Keratinocyte (primary cell): ENCODE data around the gene AASDHPPT. TPM values are rescaled to one million over a fixed set of nuclear protein-coding genes. Genes with fewer than 3 reads are reported as not detected.

Experiments
- DNase-seq: peaks from one replicate; pipeline ENCODE4 v3.0.0-alpha.2; 2011; ENCODE audit warnings: low read depth, missing footprints, low spot score
- FAIRE-seq: peaks from 2 replicates; lab custom pipeline; 2011; peaks lifted over from hg19 to GRCh38; lab: Jason Lieb, UNC
- H2AFZ ChIP-seq: 2 replicates; pipeline ENCODE4 v1.6.0; 2012; ENCODE audit warnings: low read length, control low read depth, inconsistent platforms; ENCODE audit not compliant: control insufficient read depth
- H3K27ac ChIP-seq: 2 replicates; pipeline ENCODE4 v1.5.1; 2011; ENCODE audit warnings: low read length; ENCODE audit not compliant: control insufficient read depth, insufficient read depth
- H3K27me3 ChIP-seq: 3 replicates; pipeline ENCODE4 v1.6.0; 2011; ENCODE audit warnings: low read length; ENCODE audit not compliant: control insufficient read depth, insufficient read depth; ENCODE audit errors: extremely low read depth
- H3K36me3 ChIP-seq, 2 experiments: 2 replicates in 1 of 2; 3 replicates in 1 of 2; pipeline ENCODE4 v1.5.1; 2011; ENCODE audit warnings: low read length in 2 of 2, mild to moderate bottlenecking in 1 of 2; ENCODE audit not compliant: control insufficient read depth in 2 of 2, insufficient read depth in 2 of 2; ENCODE audit errors: extremely low read depth in 1 of 2
- H3K4me1 ChIP-seq: 3 replicates; pipeline ENCODE4 v1.5.1; 2011; ENCODE audit warnings: low read length; ENCODE audit not compliant: control insufficient read depth, insufficient read depth; ENCODE audit errors: extremely low read depth
- H3K4me2 ChIP-seq: 3 replicates; pipeline ENCODE4 v1.6.0; 2011; ENCODE audit warnings: low read depth, low read length; ENCODE audit not compliant: control insufficient read depth, insufficient read depth; ENCODE audit errors: extremely low read depth
- H3K4me3 ChIP-seq, 3 experiments: fragments of 200-600 bp in 1 of 3; sonication (generic) in 1 of 3; 2 replicates in 2 of 3; 3 replicates in 1 of 3; pipeline ENCODE4 v1.5.1; 2011 to 2016; ENCODE audit warnings: low read length in 3 of 3, mild to moderate bottlenecking in 3 of 3, control low read depth in 2 of 3, inconsistent platforms in 1 of 3, low read depth in 1 of 3, mixed read lengths in 1 of 3, mixed run types in 1 of 3, moderate library complexity in 1 of 3; ENCODE audit not compliant: control insufficient read depth in 2 of 3, insufficient read depth in 2 of 3; ENCODE audit errors: extremely low read depth in 1 of 3
- H3K79me2 ChIP-seq: 2 replicates; pipeline ENCODE4 v1.6.0; 2012; ENCODE audit warnings: low read length; ENCODE audit not compliant: control insufficient read depth, insufficient read depth
- H3K9ac ChIP-seq: 3 replicates; pipeline ENCODE4 v1.6.0; 2011; ENCODE audit warnings: low read length; ENCODE audit not compliant: control insufficient read depth, insufficient read depth; ENCODE audit errors: extremely low read depth
- H3K9me1 ChIP-seq: 3 replicates; pipeline ENCODE4 v1.6.0; 2011; ENCODE audit warnings: low read length; ENCODE audit not compliant: control insufficient read depth, insufficient read depth; ENCODE audit errors: extremely low read depth
- H3K9me3 ChIP-seq: 2 replicates; pipeline ENCODE4 v1.5.1; 2012; ENCODE audit warnings: low read depth, low read length; ENCODE audit not compliant: control insufficient read depth
- H4K20me1 ChIP-seq: 3 replicates; pipeline ENCODE4 v1.6.0; 2011; ENCODE audit warnings: low read length; ENCODE audit not compliant: control insufficient read depth, insufficient read depth; ENCODE audit errors: extremely low read depth
- EZH2 ChIP-seq: IDR thresholded peaks from one replicate; pipeline ENCODE4 v1.6.1; 2012; ENCODE audit warnings: inconsistent platforms, mild to moderate bottlenecking, low read length, moderate library complexity
- dilution Hi-C: fragments of 300-500 bp; cut with MboI; formaldehyde crosslinking; loops from one replicate; pipeline ENCODE4 v1.7.0; 2020; ENCODE audit warnings: low sequenced_read_pairs; ENCODE audit not compliant: extremely low pct_ligation_motif_present
- polyA plus RNA-seq, 5 experiments: library from polyadenylated mRNA; depleted of rRNA in 3 of 5; stranded (reverse) in 3 of 5; stranded (forward) in 1 of 5; unstranded in 1 of 5; fragments of >200 nt; gene quantifications; 1 replicate in 1 of 5; 2 replicates in 3 of 5; 3 replicates in 1 of 5; pipeline versions ENCODE4 v1.2.1 to v1.2.3, GENCODE V29; 2011 to 2012; ENCODE audit warnings: missing spikeins in 2 of 5, low read depth in 1 of 5, low replicate concordance in 1 of 5
- TF ChIP-seq, protein P1 (sequence below), 3 experiments: IDR thresholded peaks in 1 of 3; conservative IDR thresholded peaks in 1 of 3; optimal IDR thresholded peaks in 1 of 3; 2 replicates in 2 of 3; 3 replicates in 1 of 3; pipeline versions ENCODE3 to v1.5.1; 2011; ENCODE audit warnings: low read length in 3 of 3, mild to moderate bottlenecking in 3 of 3, moderate library complexity in 2 of 3, control low read depth in 1 of 3, inconsistent platforms in 1 of 3; ENCODE audit not compliant: insufficient read depth in 2 of 3; ENCODE audit errors: extremely low read depth in 1 of 3

Gene AASDHPPT
- polyA plus RNA-seq, 1 donor (not counting 4 experiments of a cell fraction or from before 2014, with no cell fraction given) = 53.0 TPM

DNA sequence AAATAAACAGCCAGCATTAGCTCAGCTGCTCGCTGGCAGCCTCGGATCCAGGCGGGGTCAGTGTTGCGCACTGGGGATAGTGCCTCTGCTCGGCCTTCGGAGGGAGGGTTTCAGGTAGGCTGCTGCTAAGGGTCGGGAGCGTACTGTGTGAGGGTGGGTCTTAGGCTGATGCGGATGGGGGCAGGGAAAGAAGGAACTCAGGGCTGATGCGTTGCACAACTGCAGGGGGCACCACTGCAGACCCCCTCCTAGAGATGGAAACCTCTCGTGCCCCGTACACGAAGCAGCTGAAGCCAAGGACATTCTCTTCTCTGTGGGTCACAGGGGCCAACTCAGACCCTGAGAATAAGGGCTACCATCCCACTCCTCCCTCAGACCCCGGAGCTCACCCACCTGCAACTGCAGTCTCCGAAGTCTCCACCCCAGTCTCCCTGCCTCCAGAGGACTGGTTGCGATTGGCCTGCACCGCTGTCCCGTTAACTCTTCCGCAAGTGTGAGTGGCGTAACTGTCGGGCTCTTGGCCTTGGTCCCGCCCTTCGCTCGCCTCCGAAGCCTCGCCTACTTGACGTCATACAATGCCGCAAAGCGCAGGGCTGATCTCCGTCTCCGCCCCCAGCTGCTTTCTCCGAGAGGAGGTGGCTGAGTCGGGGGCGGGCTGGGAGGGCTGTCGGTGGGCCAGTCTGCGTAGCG is 398 bp upstream of the AASDHPPT start, which contains the start of gene KBTBD3:
Gene KBTBD3 (minus strand): TSS at position 429 of the 690 bp plus-strand sequence. CDS start 18,250 bp downstream, outside the sequence.
- Histone ChIP-seq H3K9ac (peak within 1 kb of the TSS; percentile 97), H3K79me2 (peaks cover 43% of the 10 kb centered on the region), H3K9me1 (no peaks in the 10 kb centered on the region), H2AFZ (peak within 1 kb of the TSS; percentile 99), H4K20me1 (no peaks in the 10 kb centered on the region), H3K4me2 (peak within 1 kb of the TSS; percentile 99), H3K27ac (peak within 1 kb of the TSS; percentile 94), H3K36me3 (peaks cover 0 to 15% of the 10 kb centered on the region in 2 experiments), H3K27me3 (no peaks in the 10 kb centered on the region), H3K4me1 (peaks cover 7% of the 10 kb centered on the region), H3K9me3 (no peaks in the 10 kb centered on the region), H3K4me3 (peak within 1 kb of the TSS; percentile 87 to 91 (median 91))
- no peak for TF ChIP-seq EZH2
- TF ChIP-seq, protein P1, sequence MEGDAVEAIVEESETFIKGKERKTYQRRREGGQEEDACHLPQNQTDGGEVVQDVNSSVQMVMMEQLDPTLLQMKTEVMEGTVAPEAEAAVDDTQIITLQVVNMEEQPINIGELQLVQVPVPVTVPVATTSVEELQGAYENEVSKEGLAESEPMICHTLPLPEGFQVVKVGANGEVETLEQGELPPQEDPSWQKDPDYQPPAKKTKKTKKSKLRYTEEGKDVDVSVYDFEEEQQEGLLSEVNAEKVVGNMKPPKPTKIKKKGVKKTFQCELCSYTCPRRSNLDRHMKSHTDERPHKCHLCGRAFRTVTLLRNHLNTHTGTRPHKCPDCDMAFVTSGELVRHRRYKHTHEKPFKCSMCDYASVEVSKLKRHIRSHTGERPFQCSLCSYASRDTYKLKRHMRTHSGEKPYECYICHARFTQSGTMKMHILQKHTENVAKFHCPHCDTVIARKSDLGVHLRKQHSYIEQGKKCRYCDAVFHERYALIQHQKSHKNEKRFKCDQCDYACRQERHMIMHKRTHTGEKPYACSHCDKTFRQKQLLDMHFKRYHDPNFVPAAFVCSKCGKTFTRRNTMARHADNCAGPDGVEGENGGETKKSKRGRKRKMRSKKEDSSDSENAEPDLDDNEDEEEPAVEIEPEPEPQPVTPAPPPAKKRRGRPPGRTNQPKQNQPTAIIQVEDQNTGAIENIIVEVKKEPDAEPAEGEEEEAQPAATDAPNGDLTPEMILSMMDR (optimal IDR thresholded peaks at IDR 0.05 in 1 of 3, IDR thresholded peaks at IDR 0.05 in 1 of 3, conservative IDR thresholded peaks at IDR 0.05 in 1 of 3; ENCODE audit: extremely low read depth in 1 of 3, insufficient read depth in 2 of 3, low read length in 3 of 3) = peak; percentile 35 to 63 (median 48)
- DNase-seq = peak; percentile 81
- peak; percentile 78 for FAIRE-seq
- dilution Hi-C loops = no loop called here

DNA sequence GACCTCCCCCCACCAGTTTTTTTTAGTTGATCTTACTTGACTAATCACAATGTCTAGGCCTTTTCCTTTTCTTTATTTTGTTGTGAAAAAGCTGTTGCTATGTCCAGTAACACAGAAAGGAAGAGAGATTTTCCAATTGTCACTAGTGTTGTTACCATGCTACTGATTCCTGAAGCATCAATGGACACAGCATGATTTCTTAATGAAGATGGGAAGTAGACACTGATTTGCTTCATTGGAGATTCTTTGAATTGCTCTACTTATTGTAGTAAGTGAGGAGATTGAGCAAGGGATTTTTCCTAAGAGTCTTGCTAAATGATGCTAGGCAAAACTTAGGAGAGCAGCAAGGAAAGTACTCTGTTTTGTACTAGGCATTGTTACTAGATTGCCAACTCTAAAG is 4.6 kb downstream of the AASDHPPT start:
- Histone ChIP-seq H3K36me3 (peaks cover 3 to 21% of the 10 kb centered on the region in 2 experiments), H3K4me1 (no peaks in the 10 kb centered on the region), H3K27me3 (no peaks in the 10 kb centered on the region), H3K4me3 (no peak overlapping the region), H3K9me3 (no peaks in the 10 kb centered on the region), H3K27ac (no peak overlapping the region), H3K79me2 (peaks cover 81% of the 10 kb centered on the region), H2AFZ (no peak overlapping the region), H3K9ac (no peak overlapping the region), H4K20me1 (no peaks in the 10 kb centered on the region), H3K9me1 (no peaks in the 10 kb centered on the region), H3K4me2 (no peak overlapping the region)
- DNase-seq (no peak), FAIRE-seq (no peak)
- no peak for TF ChIP-seq EZH2
- TF ChIP-seq, protein P1 (optimal IDR thresholded peaks at IDR 0.05 in 1 of 3, IDR thresholded peaks at IDR 0.05 in 1 of 3, conservative IDR thresholded peaks at IDR 0.05 in 1 of 3; ENCODE audit: extremely low read depth in 1 of 3, insufficient read depth in 2 of 3, low read length in 3 of 3) = no peak
- dilution Hi-C loops = no loop called here
